NCI-H2227 treated with DMSO at 0.1 percent for 48 hours (cell line): ENCODE measurements around the gene SPO11.

Experiments
- DNase-seq: peaks from one replicate; lab custom pipeline; 2025; lab: John Stamatoyannopoulos, UW

The SPO11 gene

DNA sequence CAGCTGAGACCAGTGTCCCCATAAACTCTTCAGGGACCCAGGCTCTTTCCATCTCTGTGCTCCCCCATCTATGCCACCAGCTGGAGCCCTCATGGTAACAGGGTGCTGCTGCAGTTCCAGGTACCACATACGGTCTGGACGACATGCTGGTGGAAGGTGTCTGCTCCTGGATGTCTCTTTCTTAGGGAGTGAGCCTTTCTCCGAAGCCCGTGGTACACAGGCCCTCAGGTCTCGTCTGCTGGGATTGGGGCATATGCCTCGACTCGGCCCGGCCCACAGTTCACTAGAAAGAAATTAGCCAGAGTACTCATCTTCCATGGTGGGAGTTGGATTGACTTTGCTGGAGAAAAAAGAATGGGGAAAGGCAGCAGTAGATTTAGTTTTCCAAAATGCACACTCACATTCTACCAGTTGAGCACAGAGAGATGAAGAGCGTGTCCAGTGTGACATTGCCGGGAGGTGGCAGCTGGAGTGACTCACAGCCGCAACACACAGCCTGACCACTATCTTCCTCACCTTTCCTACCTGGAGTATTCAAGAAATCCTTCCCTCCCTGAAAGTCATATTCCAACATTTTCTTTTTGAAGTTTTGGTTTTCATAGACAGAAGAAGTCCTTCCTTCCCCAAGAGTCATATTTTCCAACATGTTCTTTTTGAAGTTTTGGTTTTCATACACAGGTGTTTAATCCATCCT, 18.6 kb upstream of the SPO11 start:
- no peak for DNase-seq

DNA sequence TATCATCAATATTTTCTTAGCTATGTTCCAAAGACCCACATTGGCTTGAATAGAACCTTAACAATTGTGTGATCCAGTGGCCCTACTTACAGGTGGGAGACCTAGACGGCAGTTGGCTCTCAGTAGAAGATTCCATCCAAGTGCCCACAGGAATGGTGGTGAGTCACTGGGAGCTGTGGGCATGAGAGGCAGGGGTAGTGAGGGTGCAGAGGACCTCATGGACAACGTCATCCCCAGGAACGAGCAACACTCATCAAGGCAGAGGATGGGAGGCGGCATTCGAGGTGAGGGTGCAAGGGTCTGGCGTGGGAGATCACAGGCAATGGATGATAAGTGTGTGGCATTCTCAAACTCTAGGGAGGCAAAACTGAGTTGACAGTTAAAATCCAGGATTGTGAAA, 17.5 kb upstream of the SPO11 start:
- no peak for DNase-seq

DNA sequence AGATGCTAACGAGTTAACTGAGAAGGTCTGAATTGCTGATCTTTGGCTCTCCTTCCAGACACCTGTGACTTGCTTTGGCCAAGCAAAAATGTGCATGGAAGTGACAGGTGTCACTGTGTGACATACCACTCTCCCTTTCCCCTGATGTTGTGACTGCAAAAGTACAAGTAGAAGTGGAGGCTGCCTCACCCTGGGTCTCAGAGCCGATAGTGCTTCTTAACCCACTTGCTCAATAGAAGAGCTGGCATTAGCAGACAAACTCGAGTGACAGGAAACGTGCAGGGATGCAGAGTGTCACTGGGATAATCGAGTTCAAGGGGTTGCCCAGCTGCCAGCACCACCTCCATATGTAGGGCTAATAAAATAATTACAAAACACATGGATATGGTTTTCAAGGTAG, 16.4 kb upstream of the SPO11 start:
- DNase-seq, result no peak

DNA sequence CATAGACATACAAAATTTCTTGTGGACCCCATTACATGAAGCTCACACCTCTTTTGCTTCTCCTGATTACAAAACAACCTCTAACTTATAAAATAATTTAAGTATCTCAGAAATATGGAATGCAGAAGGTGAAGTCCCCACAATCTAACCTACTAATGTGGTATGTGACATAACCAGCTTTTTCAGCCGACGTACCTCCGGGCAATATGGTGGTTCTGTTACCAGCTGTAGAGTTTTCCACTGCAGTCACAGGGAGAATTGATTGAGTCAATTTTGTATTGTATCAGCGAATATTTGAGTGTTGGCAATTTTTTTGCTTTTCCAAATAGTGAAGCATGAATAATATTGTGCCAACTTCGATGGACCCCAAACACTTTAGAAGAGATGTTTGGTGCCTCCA, 15.7 kb upstream of the SPO11 start:
- no peak for DNase-seq

DNA sequence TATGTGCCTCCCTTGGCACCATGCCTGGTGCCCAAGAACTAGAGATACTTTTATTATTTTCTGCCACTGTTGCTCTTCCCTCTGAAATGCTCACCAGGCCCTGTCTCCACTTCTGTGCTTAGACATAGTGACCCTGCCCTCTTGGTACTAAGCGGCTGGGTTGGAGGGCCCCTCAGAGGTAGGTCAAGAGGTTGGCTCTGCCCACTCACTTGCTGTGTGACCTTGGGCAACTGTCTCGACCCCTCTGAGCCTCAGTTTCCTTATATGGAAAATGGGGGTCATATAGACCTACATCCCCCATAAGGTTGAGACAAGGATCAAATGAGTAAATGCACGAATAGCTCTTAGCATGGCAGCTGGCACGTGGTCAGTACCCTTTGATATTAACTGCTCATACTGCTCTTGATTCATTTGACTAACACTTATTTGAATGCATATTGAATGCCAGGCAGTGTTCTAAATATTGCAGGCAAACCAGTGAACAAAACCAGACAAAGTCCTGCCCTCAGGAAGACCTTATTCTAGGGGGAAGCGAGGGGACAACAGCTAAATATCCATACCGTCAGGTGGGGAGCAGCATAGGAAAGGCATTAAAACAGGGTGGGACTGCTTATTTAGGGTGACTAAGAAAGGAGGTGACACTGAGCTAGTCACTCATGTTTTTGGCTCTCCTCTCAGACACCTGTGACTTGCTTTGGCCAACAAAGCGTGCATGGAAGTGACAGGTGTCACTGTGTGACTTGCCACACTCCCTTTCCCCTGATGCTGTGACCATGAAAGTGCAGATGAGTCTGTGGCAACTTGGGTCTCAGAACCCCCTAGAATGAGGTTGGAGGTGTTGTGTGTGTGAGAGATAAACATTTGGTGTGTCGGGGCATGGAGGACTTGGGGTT, 14.3 kb upstream of the SPO11 start:
- DNase-seq, result no peak

DNA sequence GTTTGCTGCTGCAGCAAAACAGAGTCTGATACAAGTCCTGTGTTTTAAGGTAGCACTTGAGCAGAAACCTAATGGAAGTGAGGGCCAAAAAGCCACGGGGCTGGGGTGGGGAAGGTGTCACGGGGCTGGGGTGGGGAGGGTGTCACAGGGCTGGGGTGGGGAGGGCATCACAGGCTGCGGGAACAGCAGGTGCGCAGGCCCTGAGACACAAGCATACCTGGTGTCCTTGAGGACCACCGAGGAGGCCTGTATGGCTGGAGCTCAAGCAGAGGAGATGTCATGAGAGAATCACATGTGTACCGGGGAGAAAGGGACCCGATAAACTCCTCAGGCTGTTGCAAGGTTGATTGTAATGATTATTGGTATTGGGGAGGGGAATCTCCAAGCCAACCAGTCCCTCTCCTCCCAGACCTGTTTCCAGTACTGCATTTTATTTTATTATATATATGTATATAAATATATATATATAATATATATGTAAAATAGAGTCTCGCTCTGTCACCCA, 13.6 kb upstream of the SPO11 start:
- DNase-seq, result no peak

DNA sequence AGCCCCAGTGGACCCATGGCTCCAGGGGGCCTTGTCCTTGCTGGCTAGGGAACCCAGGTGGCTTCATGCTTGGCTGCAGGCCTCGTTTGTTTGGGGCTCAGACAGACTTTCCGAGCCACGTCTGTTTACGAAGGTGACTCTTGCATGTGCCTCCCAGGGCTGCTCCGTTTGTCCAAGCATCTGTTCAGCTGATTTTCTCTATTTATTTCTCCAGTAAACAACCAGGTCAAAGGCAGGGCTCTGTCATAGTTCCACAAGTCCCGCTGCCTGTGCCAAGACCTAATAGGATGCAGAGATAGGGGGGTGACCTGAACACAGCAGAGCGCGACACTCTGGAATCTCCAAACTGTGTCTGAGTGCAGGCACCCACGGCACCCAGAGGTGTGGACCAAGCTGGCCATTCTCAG, 12.8 kb upstream of the SPO11 start:
- DNase-seq, result no peak

DNA sequence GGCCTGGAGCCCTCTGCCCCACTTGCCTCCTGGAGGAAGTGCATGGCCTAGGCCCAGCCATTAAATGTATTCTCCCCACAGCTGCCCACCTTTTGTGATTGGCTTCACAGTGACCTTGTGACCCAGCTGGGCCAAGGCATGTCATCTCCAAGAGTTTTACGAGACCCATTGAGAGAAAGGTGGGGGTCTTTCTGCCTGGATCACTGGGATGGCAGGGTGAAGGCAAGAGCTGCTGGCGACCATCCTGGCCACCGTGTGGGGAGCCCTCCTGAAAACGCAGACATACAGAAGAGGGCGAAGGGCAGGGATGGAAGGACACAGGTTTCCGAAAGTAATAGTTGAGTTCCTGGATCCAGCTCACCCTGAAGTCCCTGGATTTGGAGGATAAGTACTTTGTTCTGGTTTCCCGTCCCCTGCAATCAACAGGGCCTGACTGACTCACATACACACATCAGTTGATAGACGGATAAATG, 12.3 kb upstream of the SPO11 start:
- DNase-seq, result no peak

DNA sequence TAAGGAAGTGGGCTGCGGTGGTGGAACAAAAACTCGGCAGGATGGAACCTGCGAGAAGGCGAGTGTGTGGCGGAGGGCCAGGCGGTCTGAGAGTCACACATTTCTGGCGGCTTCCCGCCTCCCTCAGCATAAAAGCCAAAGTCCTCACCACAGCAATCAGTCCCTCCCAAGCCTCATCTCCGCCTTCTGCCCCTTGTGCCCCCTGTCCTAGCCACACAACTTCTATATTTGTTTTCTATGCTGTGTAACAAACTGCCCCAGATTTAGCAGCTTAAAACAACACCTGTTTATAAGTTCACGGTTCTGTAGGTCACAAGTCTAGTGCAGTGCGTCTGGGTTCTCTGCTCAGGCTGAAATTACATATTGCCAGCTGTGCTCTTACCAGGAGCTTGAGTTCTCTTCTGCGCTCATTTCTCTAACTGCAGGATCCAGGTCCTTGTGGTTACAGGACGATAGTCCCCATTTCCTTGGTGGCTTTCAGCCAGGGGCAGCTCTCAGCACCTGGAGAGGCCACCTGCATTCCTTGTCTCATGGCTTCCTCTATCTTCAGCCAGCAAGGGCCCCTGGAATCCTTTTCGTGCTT, 11.7 kb upstream of the SPO11 start:
- no peak for DNase-seq

DNA sequence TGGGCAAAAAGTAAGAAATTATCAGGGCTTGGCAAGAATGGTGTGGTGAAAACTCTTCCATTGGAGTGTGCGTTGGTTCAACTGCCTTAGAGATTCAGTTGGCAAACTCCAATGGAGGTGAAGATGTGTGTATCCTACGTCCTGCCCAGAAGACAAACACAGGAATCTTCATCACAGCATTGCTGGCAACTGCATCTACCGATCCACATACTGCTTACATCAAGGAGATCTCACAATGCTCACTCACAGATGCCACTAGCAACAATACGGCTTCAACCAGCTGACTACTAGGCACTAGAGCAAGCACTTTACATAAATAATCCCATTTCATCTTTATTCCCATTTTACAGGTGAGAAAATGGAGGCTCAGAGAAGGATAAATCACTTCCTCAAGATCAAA, 10.0 kb upstream of the SPO11 start:
- DNase-seq, result no peak

DNA sequence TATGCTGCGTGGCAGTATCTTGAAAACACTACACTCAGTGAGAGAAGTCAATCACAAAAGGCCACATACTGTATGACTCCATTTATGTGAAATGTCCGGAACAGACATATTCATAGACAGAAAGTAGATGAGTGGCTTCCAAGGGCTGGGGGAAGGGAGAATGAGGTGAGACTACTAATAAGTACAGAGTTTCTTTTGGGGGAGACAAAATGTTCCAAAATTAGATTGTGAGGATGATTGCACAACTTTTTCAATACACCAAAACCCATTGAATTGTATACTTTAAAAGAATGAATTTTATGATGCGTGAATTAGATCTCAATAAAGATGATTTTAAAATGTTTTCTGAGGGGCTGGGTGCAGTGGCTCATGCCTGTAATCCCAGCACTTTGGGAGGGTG, 9.2 kb upstream of the SPO11 start:
- no peak for DNase-seq

DNA sequence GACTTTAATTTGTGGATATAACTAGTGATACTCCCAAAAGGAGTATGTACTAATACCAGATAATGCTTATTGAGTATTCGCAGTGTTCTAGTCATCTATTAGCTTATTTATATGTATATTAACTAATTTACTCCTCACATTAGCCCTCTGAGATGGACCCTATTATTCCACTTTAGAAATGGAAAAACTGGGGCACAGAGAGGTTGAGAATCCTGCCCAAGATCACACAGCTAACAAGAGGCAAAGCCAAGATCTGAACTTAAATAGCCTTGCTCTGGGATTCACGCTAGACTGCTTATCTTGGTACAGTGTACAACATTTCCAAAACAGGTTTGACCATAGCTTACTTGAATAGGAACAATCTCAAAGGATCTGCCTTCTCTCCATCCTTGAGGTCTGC, 8.5 kb upstream of the SPO11 start:
- no peak for DNase-seq

DNA sequence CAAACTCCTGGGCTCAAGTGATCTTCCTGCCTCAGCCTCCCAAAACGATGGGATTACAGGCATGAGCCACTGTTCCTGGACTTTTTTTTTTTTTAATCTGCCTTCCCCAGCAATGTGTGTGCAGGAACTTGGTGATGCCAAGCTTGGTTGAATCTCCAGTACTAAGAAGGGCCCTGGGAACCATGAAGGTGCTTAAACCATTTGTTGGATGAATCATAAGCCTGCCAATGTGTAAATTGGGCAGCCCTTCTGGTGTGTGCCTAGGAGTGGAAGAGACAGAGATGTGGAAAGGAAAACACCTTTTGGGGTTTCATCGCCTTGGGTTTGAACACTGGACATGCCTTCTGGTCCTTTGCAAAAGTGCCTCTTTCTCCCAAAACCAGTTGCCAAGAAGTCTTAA, 7.1 kb upstream of the SPO11 start:
- no peak for DNase-seq

DNA sequence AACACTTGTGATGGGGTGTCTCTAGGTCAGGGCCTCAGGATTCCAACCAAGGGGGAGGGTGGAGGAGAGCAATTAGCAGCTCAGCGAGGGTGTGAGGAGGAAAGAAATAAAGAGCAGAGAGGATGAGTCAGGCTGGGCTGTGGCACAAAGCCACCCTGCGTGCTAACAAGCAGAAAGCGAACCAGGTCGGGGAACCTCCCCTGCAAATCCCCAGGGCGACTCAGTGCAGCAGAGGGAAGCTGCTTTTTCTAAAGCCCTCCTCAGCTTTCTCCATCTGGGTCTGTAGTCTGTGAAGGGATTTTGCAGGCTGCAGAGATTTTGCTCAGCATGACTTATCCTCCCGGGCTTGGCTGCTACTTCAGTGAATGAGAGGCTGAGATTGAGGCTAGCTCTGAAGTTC, 6.6 kb upstream of the SPO11 start:
- DNase-seq, result no peak

DNA sequence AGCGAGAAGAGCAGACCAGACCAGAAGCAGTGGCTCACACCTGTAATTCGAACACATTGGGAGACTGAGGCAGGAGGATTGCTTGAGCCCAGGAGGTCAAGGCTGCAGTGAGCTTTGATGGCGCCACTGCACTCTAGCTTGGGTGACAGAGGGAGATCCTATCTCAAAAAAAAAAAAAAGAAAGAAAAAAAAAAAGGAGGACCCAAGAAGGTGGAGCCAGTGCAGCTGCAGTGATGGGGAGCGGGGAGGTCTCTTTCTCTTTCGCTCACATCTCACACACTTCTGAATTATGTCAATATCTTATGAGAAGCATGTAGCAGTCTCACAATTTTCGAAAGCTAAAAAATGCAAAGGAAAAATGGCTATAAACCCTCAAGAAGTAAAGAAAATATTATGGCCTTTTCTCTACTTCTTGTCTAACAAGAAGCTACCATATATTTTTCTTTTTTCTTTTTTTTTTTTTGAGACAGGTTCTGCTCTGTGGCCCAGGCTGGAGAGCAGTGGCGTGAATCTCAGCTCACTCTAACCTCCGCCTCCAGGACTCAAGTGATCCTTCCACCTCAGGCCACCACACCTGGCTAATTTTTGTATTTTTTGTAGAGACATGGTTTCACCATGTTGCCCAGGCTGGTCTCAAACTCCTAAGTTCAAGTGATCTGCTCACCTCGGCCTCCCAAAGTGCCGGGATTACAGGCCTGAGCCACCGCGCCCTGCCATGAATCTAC, 3.8 kb upstream of the SPO11 start:
- no peak for DNase-seq

DNA sequence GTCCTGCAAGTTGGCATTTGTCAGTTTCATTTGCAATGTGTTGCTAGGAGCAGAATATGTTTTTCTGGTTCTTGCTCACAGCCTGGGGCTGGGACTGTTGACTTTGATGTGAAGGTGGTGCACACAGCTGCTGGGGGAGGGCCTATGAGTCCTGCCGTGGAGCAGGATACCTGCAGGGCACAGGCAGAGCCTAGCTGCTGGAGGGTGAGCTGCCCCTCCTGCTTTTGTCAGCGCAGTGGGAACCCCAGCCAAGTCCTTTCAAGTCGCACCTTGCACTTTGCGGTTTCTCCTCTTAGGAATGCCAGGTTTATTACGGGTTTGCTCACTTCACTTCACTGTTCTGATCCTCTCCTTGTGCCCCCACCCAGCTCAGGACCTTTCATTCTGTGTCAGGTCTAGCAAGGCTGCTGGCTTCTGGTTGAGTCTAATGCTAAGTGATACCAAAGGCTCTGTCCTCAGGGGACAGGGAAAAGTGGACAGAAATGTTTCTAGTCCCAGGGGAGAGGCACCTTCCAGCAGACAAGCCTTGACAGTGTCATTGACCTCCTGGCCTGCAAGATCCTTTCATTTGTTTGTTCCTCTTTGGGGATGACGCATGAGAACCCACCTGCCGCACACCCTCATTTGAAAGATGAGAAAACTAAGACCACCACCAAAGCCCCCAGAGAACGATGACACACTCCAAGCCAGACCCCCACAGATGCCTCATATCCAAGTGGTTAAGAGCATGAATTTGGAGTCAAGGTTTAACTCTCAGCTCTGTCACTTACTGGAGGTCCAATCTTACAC, 2.7 kb upstream of the SPO11 start:
- no peak for DNase-seq

DNA sequence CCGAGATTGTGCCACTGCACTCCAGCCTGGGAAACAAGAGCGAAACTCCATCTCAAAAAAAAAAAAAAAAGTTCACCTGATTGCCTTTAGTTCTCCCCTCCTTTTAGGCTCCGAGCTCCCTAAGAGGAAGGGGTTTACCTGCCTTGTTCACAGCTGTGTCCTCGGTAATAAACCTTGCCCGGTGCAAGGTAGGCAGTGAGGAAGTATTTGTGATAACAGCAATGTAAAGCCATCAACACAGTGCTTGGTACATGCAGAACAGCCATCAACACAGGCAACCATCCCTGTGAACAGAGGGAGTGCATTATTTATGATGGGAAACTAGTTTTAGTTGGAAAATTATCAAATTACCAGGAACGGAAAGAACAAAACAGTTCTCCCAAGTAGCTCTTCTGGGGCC, 1.8 kb upstream of the SPO11 start:
- DNase-seq, result no peak

DNA sequence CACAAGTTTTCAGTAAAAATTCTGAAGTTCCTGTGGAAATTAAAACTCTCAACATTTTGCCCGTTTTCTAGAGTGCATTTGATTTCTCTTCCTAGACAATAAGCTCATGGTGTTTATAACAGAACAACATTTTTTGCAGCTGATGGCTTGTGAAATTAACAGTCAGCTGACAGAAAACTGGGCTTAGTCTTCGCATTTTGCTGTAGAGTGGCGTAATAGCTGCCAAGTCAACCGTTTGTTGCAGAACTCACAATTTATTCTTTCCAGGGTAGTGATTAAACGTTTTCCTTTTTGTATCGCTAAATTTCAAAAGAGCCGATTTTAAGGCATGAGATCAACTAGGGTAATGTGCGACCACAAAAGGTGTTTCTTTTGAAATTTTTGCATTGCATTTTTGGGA, 1.4 kb downstream of the SPO11 start:
- DNase-seq, result no peak

DNA sequence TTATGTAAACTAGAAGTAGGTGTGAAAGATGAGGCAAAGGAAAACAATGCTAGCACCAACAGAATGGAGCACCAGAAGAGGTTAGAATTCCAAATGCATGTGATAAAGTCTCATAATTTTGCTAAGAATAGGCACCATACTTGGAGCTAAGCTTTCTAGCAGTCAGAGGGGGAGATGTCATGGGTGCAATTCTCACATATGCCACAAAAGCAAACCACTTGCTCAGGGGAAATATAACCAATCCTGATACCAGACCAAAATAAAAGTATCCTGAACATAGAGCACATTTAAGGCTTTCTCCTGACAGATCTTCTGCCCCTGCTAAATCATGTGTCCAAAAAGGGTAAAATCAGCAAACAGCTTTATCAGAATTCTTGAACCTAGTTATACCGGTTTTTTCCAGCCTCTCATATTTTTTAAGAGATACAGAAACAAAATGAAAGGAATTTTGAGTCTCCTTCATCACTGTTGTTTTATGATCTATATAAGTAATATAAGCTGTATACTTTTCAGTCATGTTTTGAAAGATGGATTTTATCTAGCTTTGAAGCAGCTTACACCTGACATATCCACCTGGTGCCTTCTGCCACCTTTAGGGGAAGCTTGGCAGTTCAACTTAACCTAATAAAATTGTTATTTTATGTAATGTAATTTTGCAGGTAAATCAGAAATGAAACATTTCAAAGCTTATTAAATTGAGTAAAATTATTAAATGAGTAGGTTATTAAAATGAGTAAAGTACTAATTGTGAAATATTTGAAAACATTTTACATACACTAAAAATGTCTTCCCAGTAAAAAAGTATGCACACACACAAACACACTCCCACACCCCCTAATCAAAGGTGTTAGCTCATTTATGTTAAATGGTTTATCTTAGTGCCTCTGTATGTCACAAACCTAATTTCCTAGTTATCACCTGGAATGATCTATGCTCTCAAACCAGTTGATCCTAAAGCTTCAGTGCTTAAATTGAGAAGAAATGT, 2.8 kb downstream of the SPO11 start:
- no peak for DNase-seq

DNA sequence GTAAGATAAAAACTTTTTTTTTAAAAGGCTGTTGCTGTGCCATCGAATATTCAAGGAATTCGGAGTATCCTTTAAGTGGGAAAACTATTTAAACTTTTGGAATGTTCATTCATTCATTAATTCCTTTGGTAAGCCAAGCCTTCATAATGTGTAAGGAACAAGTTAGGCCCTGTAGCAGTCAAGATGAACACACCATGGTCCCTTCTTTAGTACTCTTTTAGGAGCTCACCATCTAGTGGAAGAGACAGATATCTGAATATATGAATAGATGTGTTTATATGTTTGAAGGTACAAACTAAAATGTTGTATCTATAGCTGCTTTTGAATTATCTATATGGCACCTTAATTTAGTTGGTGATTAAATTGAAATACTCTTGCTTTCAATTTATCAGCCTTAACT, 5.8 kb downstream of the SPO11 start:
- no peak for DNase-seq
